ENCODE measurements around the gene RET.

The RET gene

GRCh38 chr10:43166207-43166879, 89.5 kb downstream of the RET start:
- Histone ChIP-seq H3K4me1 (ENCODE audit: control insufficient read depth, insufficient read depth, low read length) (peaks cover 3% of the 10 kb centered on the region), H3K27me3 (ENCODE audit: control insufficient read depth, insufficient read depth, low read length) (no peaks in the 10 kb centered on the region), H3K9me3 (ENCODE audit: control insufficient read depth, insufficient read depth, low read length) (no peaks in the 10 kb centered on the region), H3K4me3 (ENCODE audit: low read depth, low read length) (no peak overlapping the region), H3K9ac (ENCODE audit: low read depth, low read length) (no peak overlapping the region), H3K36me3 (ENCODE audit: control insufficient read depth, insufficient read depth, low read length) (no peaks in the 10 kb centered on the region)

GRCh38 chr10:43166880-43167497, 90.1 kb downstream of the RET start:
- Histone ChIP-seq H3K36me3 (ENCODE audit: control insufficient read depth, insufficient read depth, low read length) (no peaks in the 10 kb centered on the region), H3K4me3 (ENCODE audit: low read depth, low read length) (no peak overlapping the region), H3K27me3 (ENCODE audit: control insufficient read depth, insufficient read depth, low read length) (no peaks in the 10 kb centered on the region), H3K9me3 (ENCODE audit: control insufficient read depth, insufficient read depth, low read length) (no peaks in the 10 kb centered on the region), H3K9ac (ENCODE audit: low read depth, low read length) (no peak overlapping the region), H3K4me1 (ENCODE audit: control insufficient read depth, insufficient read depth, low read length) (peaks cover 10% of the 10 kb centered on the region)

- Histone ChIP-seq H3K36me3 (ENCODE audit: control insufficient read depth, insufficient read depth, low read length) (no peaks in the 10 kb centered on the region), H3K9ac (ENCODE audit: low read depth, low read length) (no peak overlapping the region), H3K4me1 (ENCODE audit: control insufficient read depth, insufficient read depth, low read length) (peaks cover 11% of the 10 kb centered on the region), H3K4me3 (ENCODE audit: low read depth, low read length) (no peak overlapping the region), H3K9me3 (ENCODE audit: control insufficient read depth, insufficient read depth, low read length) (no peaks in the 10 kb centered on the region), H3K27me3 (ENCODE audit: control insufficient read depth, insufficient read depth, low read length) (no peaks in the 10 kb centered on the region)
Measured at GRCh38 chr10:43167498-43167889, 90.6 kb downstream of the RET start.

- no peak overlapping the region for H3K4me3 ChIP-seq (ENCODE audit: low read depth, low read length)
- H3K9ac ChIP-seq (ENCODE audit: low read depth, low read length) = no peak overlapping the region
- H3K36me3 ChIP-seq (ENCODE audit: control insufficient read depth, insufficient read depth, low read length) = no peaks in the 10 kb centered on the region
- H3K4me1 ChIP-seq (ENCODE audit: control insufficient read depth, insufficient read depth, low read length) = peaks cover 15% of the 10 kb centered on the region
- H3K9me3 ChIP-seq (ENCODE audit: control insufficient read depth, insufficient read depth, low read length) = no peaks in the 10 kb centered on the region
- no peaks in the 10 kb centered on the region for H3K27me3 ChIP-seq (ENCODE audit: control insufficient read depth, insufficient read depth, low read length)
Measured at GRCh38 chr10:43170491-43170890, 93.6 kb downstream of the RET start.

GRCh38 chr10:43172645-43173044, 95.8 kb downstream of the RET start:
- no peak overlapping the region for H3K4me3 ChIP-seq (ENCODE audit: low read depth, low read length)
- H3K9ac ChIP-seq (ENCODE audit: low read depth, low read length) = no peak overlapping the region
- no peaks in the 10 kb centered on the region for H3K27me3 ChIP-seq (ENCODE audit: control insufficient read depth, insufficient read depth, low read length)
- H3K4me1 ChIP-seq (ENCODE audit: control insufficient read depth, insufficient read depth, low read length) = peaks cover 15% of the 10 kb centered on the region
- peaks cover 3% of the 10 kb centered on the region for H3K36me3 ChIP-seq (ENCODE audit: control insufficient read depth, insufficient read depth, low read length)
- H3K9me3 ChIP-seq (ENCODE audit: control insufficient read depth, insufficient read depth, low read length) = no peaks in the 10 kb centered on the region

- no peaks in the 10 kb centered on the region for H3K27me3 ChIP-seq (ENCODE audit: control insufficient read depth, insufficient read depth, low read length)
- no peak overlapping the region for H3K4me3 ChIP-seq (ENCODE audit: low read depth, low read length)
- no peak overlapping the region for H3K9ac ChIP-seq (ENCODE audit: low read depth, low read length)
- no peaks in the 10 kb centered on the region for H3K9me3 ChIP-seq (ENCODE audit: control insufficient read depth, insufficient read depth, low read length)
- peaks cover 15% of the 10 kb centered on the region for H3K4me1 ChIP-seq (ENCODE audit: control insufficient read depth, insufficient read depth, low read length)
- H3K36me3 ChIP-seq (ENCODE audit: control insufficient read depth, insufficient read depth, low read length) = peaks cover 3% of the 10 kb centered on the region
Measured at GRCh38 chr10:43173120-43173519, 96.3 kb downstream of the RET start.

GRCh38 chr10:43174969-43175368, 98.1 kb downstream of the RET start:
- H3K4me1 ChIP-seq (ENCODE audit: control insufficient read depth, insufficient read depth, low read length) = peaks cover 15% of the 10 kb centered on the region

GRCh38 chr10:43176271-43176670, 99.4 kb downstream of the RET start:
- Histone ChIP-seq H3K27me3 (ENCODE audit: control insufficient read depth, insufficient read depth, low read length) (no peaks in the 10 kb centered on the region), H3K4me3 (ENCODE audit: low read depth, low read length) (no peak overlapping the region), H3K4me1 (ENCODE audit: control insufficient read depth, insufficient read depth, low read length) (peaks cover 12% of the 10 kb centered on the region), H3K9me3 (ENCODE audit: control insufficient read depth, insufficient read depth, low read length) (no peaks in the 10 kb centered on the region), H3K36me3 (ENCODE audit: control insufficient read depth, insufficient read depth, low read length) (peaks cover 3% of the 10 kb centered on the region), H3K9ac (ENCODE audit: low read depth, low read length) (no peak overlapping the region)

More at GRCh38 chr10:43174969-43175368, 98.1 kb downstream of the RET start:
- no peak overlapping the region for H3K4me3 ChIP-seq (ENCODE audit: low read depth, low read length)
- H3K27me3 ChIP-seq (ENCODE audit: control insufficient read depth, insufficient read depth, low read length) = no peaks in the 10 kb centered on the region
- no peak overlapping the region for H3K9ac ChIP-seq (ENCODE audit: low read depth, low read length)
- H3K36me3 ChIP-seq (ENCODE audit: control insufficient read depth, insufficient read depth, low read length) = peaks cover 3% of the 10 kb centered on the region
- no peaks in the 10 kb centered on the region for H3K9me3 ChIP-seq (ENCODE audit: control insufficient read depth, insufficient read depth, low read length)

GRCh38 chr10:43177595-43177994, 100.7 kb downstream of the RET start:
- H3K9ac ChIP-seq (ENCODE audit: low read depth, low read length) = no peak overlapping the region
- no peaks in the 10 kb centered on the region for H3K9me3 ChIP-seq (ENCODE audit: control insufficient read depth, insufficient read depth, low read length)
- no peak overlapping the region for H3K4me3 ChIP-seq (ENCODE audit: low read depth, low read length)
- H3K27me3 ChIP-seq (ENCODE audit: control insufficient read depth, insufficient read depth, low read length) = no peaks in the 10 kb centered on the region
- H3K36me3 ChIP-seq (ENCODE audit: control insufficient read depth, insufficient read depth, low read length) = peaks cover 3% of the 10 kb centered on the region
- peaks cover 3% of the 10 kb centered on the region for H3K4me1 ChIP-seq (ENCODE audit: control insufficient read depth, insufficient read depth, low read length)

Measured in iPS-15b (cell line).